ENCODE measurements around the gene CHRNA1. TPM values are rescaled to one million over a fixed set of nuclear protein-coding genes. Genes with fewer than 3 reads are reported as not detected.

The CHRNA1 gene
- total RNA-seq, 1 experiment from 2014 or later, result not detected

- TF ChIP-seq REST (IDR thresholded peaks at IDR 0.05; ENCODE audit: low read depth) (no peak), SP1 (IDR thresholded peaks at IDR 0.05; ENCODE audit: low read depth) (no peak), ELF1 (IDR thresholded peaks at IDR 0.05; ENCODE audit: borderline replicate concordance, low read depth) (no peak)
Observed at GRCh38 chr2:174796319-174796771, 32.1 kb upstream of the CHRNA1 start (continued).

- Histone ChIP-seq H3K4me1 (ENCODE audit: control insufficient read depth in 1 of 2, insufficient read depth in 2 of 2, low read length in 2 of 2) (no peaks in the 10 kb centered on the region), H3K4me2 (ENCODE audit: low read length) (no peak overlapping the region), H3K27ac (ENCODE audit: low read depth, low read length) (no peak overlapping the region), H3K36me3 (ENCODE audit: control insufficient read depth in 1 of 2, insufficient read depth in 2 of 2, low read length in 2 of 2) (no peaks in the 10 kb centered on the region), H3K79me2 (ENCODE audit: insufficient read depth, low read length) (no peaks in the 10 kb centered on the region), H2AFZ (ENCODE audit: low read depth, low read length, poor library complexity, severe bottlenecking) (no peak overlapping the region), H3K27me3 (ENCODE audit: insufficient read depth, low read length) (no peaks in the 10 kb centered on the region), H3K9me2 (ENCODE audit: insufficient read depth) (no peaks in the 10 kb centered on the region), H3K4me3 (replicated peaks in 1 of 2; ENCODE audit: low read depth in 1 of 2, low read length in 2 of 2) (no peak overlapping the region), H3K9ac (ENCODE audit: low read length) (no peak overlapping the region), H4K20me1 (ENCODE audit: insufficient read depth) (no peaks in the 10 kb centered on the region), H3K9me3 (ENCODE audit: control insufficient read depth in 1 of 2, insufficient read depth in 1 of 2, low read depth in 1 of 2, low read length in 2 of 2) (no peaks in the 10 kb centered on the region)
- ChIA-PET RAD21 (ENCODE audit: low non-redundant PET in 1 of 2, low total read pairs in 2 of 2, uncharacterized antibody in 2 of 2, unreplicated experiment in 2 of 2) (no interaction called here), CTCF (no interaction called here), POLR2A (no interaction called here)
- ATAC-seq (no peak), DNase-seq (ENCODE audit: low read depth, low spot score) (no peak)
- no TSS peak for BruUV-seq (replicated peaks)
- intact Hi-C loops (cut with micrococcal nuclease), result no loop called here
- TF ChIP-seq EGR1 (IDR thresholded peaks at IDR 0.05; ENCODE audit: low read depth), result no peak
- no peak for TF ChIP-seq RAD21 (IDR thresholded peaks at IDR 0.05; ENCODE audit: low read depth)
- TF ChIP-seq SP1 (IDR thresholded peaks at IDR 0.05; ENCODE audit: low read depth), result no peak
- no peak for TF ChIP-seq EZH2 (IDR thresholded peaks at IDR 0.05)
- TF ChIP-seq MAX (IDR thresholded peaks at IDR 0.05), result no peak
- no peak for TF ChIP-seq ZBTB33 (IDR thresholded peaks at IDR 0.05; ENCODE audit: extremely low read depth, insufficient replicate concordance, low read length)
- TF ChIP-seq SIN3A (IDR thresholded peaks at IDR 0.05; ENCODE audit: low read depth), result no peak
- no peak for TF ChIP-seq YY1 (IDR thresholded peaks at IDR 0.05; ENCODE audit: extremely low read depth, insufficient replicate concordance, low read depth, low read length)
- TF ChIP-seq SRF (IDR thresholded peaks at IDR 0.05; ENCODE audit: low read depth), result no peak
- TF ChIP-seq ZNF274 (IDR thresholded peaks at IDR 0.05; ENCODE audit: low read depth, low read length), result no peak
- no peak for TF ChIP-seq EZH2phosphoT487 (IDR thresholded peaks at IDR 0.05; ENCODE audit: borderline replicate concordance)
- TF ChIP-seq ATF3 (IDR thresholded peaks at IDR 0.05), result no peak
- TF ChIP-seq POLR2A (IDR thresholded peaks at IDR 0.05; ENCODE audit: borderline replicate concordance, extremely low read depth, insufficient read depth, insufficient read length), result no peak
- no peak for TF ChIP-seq POLR2AphosphoS5 (IDR thresholded peaks at IDR 0.05; ENCODE audit: low read depth, low read length)
- no peak for TF ChIP-seq CBX3 (IDR thresholded peaks at IDR 0.05; ENCODE audit: low read depth)
- no peak for TF ChIP-seq JUND (IDR thresholded peaks at IDR 0.05)
Observed at GRCh38 chr2:174794851-174795374, 30.6 kb upstream of the CHRNA1 start.
